Measurements from ENCODE around the gene PFAS.

Gene PFAS

DNA sequence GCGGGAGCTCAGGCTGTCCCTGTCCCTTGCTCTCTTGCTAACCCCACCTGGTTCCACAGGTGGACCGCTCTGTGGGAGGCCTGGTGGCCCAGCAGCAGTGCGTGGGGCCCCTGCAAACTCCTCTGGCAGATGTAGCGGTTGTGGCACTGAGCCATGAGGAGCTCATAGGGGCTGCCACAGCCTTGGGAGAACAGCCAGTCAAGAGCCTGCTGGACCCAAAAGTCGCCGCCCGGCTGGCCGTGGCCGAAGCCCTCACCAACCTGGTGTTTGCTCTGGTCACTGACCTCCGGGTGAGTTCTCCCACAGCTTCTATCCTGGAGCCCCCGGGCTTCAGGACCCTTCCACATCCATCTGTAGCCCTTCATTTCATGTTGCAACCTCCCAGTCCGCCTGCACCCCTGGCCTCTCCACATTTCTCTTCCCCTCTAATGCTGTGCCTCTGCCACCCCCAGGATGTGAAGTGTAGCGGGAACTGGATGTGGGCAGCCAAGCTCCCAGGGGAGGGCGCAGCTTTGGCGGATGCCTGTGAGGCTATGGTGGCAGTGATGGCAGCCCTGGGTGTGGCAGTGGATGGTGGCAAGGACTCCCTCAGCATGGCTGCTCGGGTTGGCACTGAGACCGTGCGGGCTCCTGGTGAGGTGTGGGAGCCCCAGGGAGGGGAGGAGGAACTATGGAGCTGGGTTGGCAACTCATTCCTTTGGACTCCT, 15.9 kb downstream of the PFAS start:
- H3K4me3 ChIP-seq (ENCODE audit: low read depth, low read length): no peak overlapping the region
- POLR2A ChIA-PET: no interaction called here
- DNase-seq (ENCODE audit: low read depth, low spot score): no peak
- CTCF ChIA-PET: no interaction called here
- TF ChIP-seq, protein P1, sequence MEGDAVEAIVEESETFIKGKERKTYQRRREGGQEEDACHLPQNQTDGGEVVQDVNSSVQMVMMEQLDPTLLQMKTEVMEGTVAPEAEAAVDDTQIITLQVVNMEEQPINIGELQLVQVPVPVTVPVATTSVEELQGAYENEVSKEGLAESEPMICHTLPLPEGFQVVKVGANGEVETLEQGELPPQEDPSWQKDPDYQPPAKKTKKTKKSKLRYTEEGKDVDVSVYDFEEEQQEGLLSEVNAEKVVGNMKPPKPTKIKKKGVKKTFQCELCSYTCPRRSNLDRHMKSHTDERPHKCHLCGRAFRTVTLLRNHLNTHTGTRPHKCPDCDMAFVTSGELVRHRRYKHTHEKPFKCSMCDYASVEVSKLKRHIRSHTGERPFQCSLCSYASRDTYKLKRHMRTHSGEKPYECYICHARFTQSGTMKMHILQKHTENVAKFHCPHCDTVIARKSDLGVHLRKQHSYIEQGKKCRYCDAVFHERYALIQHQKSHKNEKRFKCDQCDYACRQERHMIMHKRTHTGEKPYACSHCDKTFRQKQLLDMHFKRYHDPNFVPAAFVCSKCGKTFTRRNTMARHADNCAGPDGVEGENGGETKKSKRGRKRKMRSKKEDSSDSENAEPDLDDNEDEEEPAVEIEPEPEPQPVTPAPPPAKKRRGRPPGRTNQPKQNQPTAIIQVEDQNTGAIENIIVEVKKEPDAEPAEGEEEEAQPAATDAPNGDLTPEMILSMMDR (IDR thresholded peaks at IDR 0.05; ENCODE audit: insufficient read depth, low read length, missing control alignments): no peak

DNA sequence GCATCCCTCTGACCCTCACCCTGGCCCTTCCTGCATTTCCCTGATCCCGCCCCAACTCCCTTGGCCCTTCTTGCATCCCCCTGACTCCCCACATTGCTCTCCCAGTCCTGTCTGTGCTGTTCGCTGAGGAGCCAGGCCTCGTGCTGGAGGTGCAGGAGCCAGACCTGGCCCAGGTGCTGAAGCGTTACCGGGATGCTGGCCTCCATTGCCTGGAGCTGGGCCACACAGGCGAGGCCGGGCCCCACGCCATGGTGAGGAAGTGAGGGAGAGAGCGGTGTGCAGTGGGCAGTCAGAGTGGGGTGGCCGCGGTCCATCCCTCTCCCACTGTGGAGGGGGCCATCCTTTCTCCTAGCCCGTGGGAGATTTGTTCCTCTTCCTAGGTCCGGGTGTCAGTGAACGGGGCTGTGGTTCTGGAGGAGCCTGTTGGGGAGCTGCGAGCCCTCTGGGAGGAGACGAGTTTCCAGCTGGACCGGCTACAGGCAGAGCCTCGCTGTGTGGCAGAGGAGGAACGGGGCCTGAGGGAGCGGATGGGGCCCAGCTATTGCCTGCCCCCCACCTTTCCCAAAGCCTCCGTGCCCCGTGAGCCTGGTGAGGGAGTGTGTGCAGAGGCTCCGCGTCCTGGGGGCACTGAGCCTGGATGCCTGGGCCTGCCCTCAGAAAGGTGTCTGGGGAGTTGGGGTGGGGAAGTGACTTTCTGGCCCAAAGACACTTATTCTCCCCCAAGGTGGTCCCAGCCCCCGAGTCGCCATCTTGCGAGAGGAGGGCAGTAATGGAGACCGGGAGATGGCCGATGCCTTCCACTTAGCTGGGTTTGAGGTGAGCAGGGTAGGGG, 17.8 kb downstream of the PFAS start:
- CTCF ChIA-PET: interaction anchor here (1.8 kb wide), 1 partner anchor 34 kb away, joined by 4 read pairs; no protein-coding TSS in a partner anchor
- TF ChIP-seq, protein P1 (IDR thresholded peaks at IDR 0.05; ENCODE audit: insufficient read depth, low read length, missing control alignments): no peak
- H3K4me3 ChIP-seq (ENCODE audit: low read depth, low read length): no peak overlapping the region
- POLR2A ChIA-PET: no interaction called here
- DNase-seq (ENCODE audit: low read depth, low spot score): no peak

DNA sequence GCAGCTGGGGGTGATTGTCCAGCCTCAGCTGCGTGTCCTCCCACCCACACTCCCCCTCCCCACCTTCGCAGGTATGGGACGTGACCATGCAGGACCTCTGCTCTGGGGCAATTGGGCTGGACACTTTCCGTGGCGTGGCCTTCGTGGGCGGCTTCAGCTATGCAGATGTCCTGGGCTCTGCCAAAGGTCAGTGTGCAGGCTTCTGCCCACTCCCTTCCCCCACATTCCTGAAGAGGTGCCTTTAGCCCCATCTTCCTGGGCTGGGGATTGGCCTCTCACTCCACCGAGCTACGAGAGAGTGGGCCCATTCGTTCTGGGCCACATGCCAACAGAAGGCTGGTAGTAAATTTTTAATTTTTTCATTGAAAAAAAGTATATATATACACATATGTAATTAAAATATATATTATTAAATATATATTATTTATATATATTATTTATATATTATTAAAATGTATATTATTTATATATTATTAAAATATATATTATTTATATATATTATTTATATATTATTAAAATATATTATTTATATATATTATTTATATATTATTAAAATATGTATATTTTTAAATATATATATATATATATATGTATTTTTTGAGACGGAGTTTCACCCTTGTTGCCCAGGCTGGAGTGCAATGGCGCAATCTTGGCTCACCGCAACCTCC, 18.5 kb downstream of the PFAS start:
- POLR2A ChIA-PET: no interaction called here
- H3K4me3 ChIP-seq (ENCODE audit: low read depth, low read length): no peak overlapping the region
- TF ChIP-seq, protein P1 (IDR thresholded peaks at IDR 0.05; ENCODE audit: insufficient read depth, low read length, missing control alignments): no peak
- no peak for DNase-seq (ENCODE audit: low read depth, low spot score)
- CTCF ChIA-PET: interaction anchor here (1.8 kb wide), 1 partner anchor 33 kb away, joined by 4 read pairs; no protein-coding TSS in a partner anchor

DNA sequence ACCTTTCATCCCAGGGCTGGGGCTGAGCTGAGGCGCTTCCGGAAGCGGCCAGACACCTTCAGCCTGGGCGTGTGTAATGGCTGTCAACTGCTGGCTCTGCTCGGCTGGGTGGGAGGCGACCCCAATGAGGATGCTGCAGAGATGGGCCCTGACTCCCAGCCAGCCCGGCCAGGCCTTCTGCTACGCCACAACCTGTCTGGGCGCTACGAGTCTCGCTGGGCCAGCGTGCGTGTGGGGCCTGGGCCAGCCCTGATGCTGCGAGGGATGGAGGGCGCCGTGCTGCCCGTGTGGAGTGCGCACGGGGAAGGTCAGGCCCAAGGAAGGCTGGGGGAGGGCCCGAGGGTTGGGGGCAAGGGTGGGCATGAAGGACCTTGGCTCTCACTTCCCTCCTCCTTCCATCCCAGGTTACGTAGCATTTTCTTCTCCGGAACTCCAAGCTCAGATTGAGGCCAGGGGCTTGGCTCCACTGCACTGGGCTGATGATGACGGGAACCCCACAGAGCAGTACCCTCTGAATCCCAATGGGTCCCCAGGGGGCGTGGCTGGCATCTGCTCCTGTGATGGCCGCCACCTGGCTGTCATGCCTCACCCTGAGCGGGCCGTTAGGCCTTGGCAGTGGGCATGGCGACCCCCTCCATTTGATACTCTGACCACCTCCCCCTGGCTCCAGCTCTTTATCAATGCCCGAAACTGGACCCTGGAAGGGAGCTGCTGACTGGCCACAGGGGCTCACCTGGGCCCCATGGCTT, 19.6 kb downstream of the PFAS start:
- ChIA-PET CTCF (interaction anchor here (1.8 kb wide), 1 partner anchor 32 kb away, joined by 4 read pairs; no protein-coding TSS in a partner anchor), POLR2A (interaction anchor here (0.6 kb wide), 1 partner anchor 9 kb away, joined by 3 read pairs; no protein-coding TSS in a partner anchor)
- no peak for DNase-seq (ENCODE audit: low read depth, low spot score)
- TF ChIP-seq, protein P1 (IDR thresholded peaks at IDR 0.05; ENCODE audit: insufficient read depth, low read length, missing control alignments): no peak
- no peak overlapping the region for H3K4me3 ChIP-seq (ENCODE audit: low read depth, low read length)

DNA sequence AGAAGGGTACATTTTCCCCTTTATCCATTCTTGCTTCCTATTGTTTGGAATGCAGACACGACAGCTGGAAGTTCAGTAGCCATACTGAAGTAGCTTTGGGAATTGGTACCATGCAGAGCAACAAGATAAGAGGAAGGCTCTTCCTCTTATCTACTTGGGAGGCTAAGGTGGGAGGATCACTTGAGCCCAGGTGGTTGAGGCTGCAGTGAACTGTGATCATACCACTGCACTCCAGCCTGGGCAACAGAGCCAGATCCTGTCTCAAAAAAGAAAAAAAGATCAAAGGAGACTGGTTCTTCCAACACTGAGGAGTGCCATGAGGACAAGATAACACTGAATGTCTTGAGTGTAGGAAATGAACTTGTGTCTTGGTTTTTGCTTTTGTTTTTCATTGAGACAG, 23.3 kb downstream of the PFAS start:
- ChIA-PET CTCF (no interaction called here), POLR2A (no interaction called here)

More for the DNA sequence above, 23.3 kb downstream of the PFAS start:
- no peak overlapping the region for H3K4me3 ChIP-seq (ENCODE audit: low read depth, low read length)
- TF ChIP-seq, protein P1 (IDR thresholded peaks at IDR 0.05; ENCODE audit: insufficient read depth, low read length, missing control alignments): no peak
- DNase-seq (ENCODE audit: low read depth, low spot score): no peak

All from AG04449 (cell line).